Regular cardiac myocyte (primary cell): Measurements from ENCODE around the gene LRRC49. TPM values are rescaled to one million over a fixed set of nuclear protein-coding genes. Genes with fewer than 3 reads are reported as not detected.

Experiments
- total RNA-seq: library from RNA; depleted of rRNA; stranded (reverse); fragments of >200 nt; gene quantifications from 2 replicates; pipeline ENCODE4 v1.2.3, GENCODE V29; 2014

Gene LRRC49
- total RNA-seq, result 12.4 and 13.0 TPM in 2 replicates

GRCh38 chr15:70892002-70892911 is at the start of gene LRRC49, which contains the start of gene THAP10:
Gene LRRC49, plus strand, starts transcription at chr15:70892826. Its CDS starts 69 bp downstream, at chr15:70892895.
Gene THAP10, minus strand, starts transcription at chr15:70892433. Its CDS starts 161 bp downstream, at chr15:70892272.

DNA sequence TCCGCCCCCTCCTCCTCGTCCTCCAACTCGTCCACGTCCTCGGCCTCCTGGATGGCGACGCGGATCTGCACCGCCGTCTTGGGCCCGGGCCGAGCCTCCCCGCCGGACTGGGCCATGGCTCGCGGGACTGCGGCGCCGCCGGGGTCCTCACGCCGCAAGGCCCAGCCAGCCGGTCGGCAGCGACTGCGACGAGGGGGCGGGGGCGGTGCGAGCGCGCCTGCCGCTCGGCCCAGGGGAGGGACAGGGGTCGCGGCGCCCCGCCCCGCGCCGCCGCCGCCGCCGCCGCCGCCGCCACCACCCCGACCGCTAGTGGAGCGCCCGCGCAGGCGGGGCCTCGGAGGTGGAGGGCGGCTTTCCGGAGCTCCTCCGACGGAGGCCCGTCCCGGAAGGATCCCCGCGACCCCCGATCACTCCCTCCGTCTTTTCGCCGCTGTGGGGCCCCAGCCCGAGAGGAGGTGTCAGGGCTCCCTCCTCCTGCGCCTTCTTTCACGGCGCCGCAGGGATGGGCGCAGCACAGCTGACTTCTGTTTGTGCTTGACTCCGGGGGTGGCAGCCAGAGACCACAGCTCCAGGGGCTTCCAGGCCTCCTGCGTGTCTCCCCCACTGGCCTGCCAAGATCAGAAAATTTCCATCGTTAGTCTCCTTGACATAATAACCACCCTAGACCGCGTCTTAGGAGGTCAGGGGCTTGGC is 38.5 kb upstream of the LRRC49 start, which contains the start of gene LARP6:
LARP6 (minus strand) TSS at position 185 of the 693 bp plus-strand sequence; CDS start at position 116, 69 bp downstream.

Other genes with a start within 250 kb of the LRRC49 start
- gene UACA, start 129.3 kb upstream of the LRRC49 start, total RNA-seq, result 229 and 352 TPM in 2 replicates
- 49.0 and 65.0 TPM in 2 replicates for gene LARP6, start 38.7 kb upstream of the LRRC49 start, total RNA-seq
- gene THAP10, start 393 bp upstream of the LRRC49 start, total RNA-seq, result 3.4 and 5.2 TPM in 2 replicates
- 42.6 and 84.0 TPM in 2 replicates for gene THSD4, start 222.6 kb downstream of the LRRC49 start, total RNA-seq